Measurements from ENCODE around the gene RMI1.

RMI1 gene

DNA sequence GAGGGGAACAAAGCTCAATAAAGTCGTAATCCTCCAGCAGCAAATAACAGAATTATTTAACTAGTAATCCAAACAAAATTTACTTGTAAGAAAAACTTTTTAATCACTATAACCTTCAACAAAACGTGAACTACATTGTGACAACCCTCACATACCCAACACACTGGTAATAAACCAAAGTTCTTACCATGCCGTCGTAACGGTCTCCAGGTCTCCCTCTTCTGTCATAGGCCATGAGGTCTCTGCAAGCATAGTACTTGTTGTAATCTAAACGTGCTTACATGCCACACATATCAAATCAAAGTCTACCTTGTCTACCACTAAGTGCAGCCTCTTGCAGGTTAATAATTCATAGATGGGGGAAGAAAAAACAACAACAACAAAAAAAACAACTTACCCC is 9.1 kb upstream of the RMI1 start:
- no peak for DNase-seq

DNA sequence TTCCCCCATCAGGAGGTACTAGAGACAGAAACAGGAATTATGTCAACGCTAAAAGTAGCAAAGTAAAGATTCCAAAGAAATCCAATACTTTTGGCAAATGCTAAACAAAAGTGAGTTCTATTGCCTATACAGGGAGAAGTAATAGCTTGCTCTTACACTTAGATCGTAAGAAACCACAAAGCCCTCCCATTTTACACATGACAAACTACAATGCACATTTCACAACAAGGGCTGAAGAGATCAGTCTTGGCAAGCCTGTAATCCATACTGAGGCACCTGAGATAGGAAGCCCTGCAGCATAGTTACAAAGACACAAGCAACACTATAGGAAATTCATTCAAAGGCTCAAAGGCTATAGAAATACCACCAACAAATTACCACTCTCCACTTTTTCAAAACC is 8.3 kb upstream of the RMI1 start:
- DNase-seq, result no peak

DNA sequence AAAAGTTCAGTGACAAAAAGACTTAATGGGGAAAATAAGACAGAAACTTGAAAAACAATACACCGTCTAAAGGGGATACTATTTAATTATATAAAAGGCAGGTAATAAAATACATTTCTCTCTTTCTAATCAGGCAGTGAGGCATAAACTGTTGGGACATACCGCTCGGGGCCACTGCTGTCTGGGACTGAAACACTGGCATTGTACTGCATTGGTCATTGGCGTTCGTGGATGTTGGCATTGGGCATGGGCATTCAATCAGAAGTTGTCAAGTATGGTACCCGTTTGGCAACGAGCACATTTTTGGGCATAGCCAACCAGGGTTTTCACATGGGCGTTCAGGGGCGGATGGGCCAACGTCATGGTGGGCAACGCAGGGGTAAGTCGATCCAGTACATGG is 5.3 kb upstream of the RMI1 start:
- no peak for DNase-seq

DNA sequence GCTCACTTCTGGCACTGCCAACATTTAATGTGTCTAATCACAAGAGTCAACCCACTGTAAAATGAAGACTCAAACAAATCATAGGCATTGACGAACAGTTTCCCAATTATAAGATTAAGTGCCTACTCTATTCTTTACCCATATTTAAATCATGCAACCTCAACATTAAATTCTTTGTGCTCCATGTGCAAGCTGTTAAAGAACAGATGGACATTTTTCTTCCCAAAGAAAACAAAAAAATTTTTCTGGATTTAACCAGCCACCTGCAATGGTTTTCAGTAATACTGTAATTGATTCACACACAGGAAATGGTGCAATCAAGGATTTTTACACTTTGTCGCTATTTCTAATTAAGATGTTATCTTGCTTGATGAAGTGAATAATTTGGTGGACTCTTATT is 4.2 kb upstream of the RMI1 start:
- DNase-seq, result no peak

DNA sequence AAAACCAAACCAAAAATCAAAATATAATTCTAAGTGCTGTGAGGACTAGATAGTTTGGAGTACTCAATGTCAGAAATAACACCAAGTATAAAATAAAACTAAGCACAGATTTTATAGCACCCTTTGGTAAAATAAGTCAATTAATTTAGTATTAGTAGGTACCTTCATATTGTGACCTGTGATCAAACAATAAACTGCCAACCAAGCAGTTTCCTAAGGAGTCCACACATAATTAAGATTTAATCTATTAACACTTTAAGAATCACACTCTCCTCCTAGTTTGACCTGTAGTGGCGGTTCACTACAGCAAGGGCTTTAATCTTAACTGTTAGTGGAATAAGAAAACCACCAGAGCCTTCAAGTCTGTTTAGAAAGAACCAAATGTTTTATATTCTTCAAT is 3.4 kb upstream of the RMI1 start:
- DNase-seq, result no peak

DNA sequence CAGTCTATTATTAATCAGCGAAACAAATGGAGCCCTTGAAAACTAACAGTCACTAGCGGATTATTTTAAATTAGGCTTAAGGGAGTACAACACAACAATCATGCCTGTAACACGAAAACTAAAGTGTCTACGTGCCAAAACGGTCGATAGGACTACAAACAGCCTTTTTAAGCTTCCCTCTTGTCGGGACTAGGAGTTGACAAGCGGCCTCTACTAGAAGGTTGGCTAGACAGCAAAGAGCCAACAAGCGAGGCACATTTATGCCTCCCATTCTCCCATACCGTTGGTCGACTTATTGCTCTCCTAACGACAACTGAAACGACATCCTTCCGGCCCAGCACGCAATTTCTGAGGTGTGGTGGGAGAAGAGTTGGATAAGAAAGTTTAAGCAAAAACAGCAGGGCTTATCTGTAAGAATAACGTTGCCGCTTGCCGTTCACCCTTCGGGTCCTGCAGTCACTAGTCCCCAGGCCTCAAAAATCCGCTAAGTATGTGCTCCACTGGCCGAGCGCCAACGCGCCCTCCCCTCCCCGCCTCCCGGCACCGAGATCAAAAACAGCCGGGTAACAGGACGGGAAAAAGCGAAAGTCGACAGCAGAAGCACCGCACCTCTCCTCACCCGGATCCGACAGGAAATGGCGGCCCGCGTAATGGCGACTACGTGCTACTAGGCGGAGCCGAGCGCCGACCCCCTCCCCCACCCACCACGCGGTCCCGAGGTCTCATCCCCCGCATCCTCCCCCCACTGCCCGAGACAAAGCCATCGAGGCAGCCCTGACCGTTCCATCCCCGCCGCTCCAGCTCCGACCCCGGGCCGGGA is 1.4 kb upstream of the RMI1 start:
- peak; percentile 90 for DNase-seq

DNA sequence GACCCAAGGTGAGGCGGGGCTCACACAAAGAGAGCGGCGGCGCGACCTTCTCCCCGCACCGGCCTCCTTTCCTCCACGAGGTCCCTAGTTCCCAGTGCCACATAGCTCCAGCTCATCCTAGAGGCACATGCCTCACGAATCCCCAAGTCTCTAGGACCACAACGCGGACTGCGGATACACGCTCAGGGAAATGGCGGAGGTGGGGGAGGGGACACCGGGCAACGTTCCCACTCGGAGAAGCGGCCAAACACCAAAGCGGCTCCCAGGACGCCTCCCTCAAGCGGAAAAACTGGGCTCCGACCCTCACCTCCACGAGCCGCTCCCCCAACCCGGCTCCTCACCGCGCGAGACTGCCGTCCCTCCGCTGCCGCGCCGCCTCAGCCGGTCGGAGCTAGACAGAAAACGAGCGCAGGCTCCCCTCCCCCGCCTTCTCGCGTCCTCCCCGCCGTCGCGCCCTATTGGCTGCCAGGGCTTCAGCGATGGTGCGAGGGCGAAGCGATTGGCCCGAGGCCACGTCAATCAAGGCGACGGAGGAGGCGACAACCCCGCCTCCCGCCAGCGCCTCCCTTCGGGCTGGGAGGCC is 702 bp upstream of the RMI1 start, which contains the start of gene HNRNPK:
HNRNPK (minus strand) TSS at position 404 of the 583 bp plus-strand sequence. CDS start 1,963 bp downstream, outside the sequence.
- peak; percentile 99 for DNase-seq

DNA sequence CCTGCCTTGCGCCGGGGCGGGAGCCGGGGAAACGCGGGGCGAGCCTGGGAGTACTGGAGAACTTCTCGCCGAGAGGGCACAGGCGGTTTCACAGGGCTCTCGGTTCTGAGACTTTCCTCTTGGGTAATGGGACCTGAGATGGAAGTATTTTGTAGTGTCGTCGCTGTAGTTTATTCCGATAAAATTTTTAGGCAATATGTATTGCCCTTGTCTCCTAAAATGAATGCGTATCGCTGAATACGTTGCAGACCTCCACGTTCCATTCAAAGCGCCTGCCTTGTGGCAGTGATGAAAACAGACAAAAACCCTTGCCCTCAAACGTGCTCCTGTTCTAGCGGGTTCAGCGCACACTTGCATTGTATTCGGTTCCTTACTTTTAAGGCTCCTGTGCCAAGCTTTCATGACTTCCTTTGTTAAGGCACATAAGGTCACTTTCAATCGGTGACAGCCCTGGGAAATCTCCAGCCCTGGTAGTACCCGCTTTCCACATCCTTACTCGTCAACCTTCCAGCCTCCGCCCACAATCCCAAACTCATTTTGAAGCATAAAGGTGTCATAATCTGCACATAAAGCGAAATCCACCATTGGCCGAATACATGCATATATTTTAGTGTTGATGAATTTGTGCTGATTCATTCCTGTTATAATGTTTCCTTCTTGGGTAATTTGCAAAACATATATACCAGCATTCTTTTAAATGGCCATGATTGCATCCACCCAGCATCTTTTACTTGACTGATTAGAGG is 694 bp downstream of the RMI1 start:
- peak; percentile 26 for DNase-seq

DNA sequence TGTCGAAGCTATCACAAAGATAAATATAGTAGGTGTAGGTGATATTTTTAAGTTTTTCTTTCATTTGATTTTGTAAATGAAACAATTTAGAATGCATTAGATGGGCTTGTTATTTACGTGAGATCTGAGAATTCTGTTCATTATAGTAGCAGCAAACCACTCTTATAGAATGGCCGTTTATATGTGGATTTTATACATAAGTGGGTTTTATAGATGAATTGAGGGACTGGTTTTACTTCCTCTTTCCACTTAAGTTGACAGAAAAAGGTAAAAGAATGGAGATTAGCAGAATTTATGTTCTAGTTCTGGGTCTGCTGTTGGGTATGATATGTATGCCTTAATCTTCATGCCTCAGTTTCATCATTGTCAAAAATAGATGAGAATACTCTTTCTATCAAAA is 5.6 kb downstream of the RMI1 start:
- DNase-seq, result no peak

DNA sequence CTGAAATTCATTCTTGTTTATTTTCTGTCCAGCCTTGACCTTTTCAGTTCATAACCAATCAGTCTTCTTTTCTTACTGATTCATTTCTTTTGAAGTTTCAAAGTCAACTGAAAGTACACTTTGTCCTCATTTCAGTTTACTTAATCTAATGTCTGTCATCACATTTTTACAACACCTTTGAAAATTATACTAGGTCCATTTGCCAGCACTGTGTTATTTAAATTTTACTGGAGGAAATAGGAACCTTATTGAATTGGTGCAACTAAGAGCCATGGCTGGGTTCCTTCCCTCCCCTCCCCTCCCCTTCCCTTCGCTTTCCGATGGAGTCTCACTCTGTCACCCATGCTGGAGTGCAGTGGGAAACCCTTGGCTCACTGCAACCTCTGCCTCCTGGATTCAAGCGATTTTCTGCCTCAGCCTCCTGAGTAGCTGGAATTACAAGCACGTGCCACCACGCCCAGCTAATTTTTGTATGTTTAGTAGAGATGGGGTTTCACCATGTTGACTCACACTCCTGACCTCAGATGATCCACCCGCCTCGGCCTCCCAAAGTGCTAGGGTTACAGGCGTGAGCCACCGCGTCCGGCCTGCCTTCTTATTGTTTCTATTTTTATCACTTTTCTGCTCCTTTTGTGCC is 6.3 kb downstream of the RMI1 start:
- DNase-seq, result no peak

DNA sequence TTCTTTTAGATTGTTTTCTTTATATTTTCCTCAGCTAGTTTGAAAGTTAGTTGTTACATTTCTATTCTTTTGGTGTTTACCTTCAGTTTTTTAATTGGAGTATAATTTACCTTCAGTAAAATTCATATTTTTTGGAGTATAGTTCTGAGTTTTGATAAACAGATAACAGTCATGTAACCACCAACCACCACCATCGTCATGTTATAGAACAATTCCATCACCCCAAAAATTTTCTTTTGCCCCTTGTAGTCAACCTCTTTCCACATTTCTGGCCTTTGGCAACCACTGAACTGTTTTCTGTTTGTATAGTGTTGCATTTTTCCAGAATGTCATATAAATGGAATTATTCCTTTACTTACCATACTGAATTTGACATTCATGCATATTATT is 6.8 kb downstream of the RMI1 start:
- no peak for DNase-seq

DNA sequence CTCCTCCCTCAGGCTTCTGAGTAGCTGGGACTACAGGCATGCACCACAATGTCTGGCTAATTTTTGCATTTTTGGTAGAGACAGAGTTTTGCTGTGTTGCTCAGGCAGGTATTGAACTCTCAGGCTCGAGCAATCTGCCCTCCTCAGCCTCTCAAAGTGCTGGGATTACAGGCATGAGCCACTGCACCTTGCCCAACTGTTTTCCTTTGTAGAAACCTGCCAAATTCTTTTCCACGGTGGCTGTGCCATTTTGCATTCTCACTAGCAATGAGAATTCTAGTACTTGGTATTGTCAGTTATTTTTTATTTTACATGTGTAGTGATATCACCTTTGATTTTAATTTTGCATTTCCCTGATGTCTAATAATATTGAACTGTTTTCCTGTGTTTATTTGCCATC is 7.8 kb downstream of the RMI1 start:
- no peak for DNase-seq

DNA sequence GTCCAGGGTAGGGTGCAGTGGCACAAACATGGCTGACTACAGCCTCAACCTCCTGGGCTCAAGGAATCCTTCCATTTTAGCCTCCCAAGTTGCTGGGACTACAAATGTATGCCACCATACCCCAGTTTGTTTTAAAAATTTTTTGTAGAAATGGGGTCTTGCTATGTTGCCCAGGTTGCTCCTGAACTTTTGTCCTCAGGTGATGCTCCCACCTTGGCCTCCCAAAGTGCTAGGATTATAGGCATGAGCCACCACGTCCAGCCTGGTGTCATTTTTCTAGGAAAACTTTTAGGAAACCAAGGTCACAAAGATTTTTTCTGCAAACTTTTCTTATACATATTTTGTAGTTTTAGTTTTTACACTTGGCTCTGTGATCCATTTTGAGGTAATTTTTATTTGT is 10.8 kb downstream of the RMI1 start:
- no peak for DNase-seq

DNA sequence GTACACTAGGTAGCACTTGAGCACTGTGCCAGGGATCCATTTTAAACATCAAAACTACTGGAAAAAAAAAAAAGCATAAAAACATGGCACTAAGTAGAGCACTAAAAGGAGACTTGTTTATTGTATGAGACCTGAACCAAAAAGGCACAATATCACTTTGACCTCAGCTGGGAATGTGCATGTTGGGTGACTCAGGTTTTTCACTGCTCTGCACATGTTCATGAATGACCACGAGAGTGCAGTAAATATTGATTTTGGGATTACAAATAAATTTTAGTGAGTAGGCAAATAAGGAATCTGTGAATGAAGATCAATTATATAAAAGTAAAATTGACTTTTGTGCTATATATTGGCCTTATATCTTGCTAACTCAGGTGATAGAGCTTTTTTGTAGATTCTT is 11.8 kb downstream of the RMI1 start:
- no peak for DNase-seq

DNA sequence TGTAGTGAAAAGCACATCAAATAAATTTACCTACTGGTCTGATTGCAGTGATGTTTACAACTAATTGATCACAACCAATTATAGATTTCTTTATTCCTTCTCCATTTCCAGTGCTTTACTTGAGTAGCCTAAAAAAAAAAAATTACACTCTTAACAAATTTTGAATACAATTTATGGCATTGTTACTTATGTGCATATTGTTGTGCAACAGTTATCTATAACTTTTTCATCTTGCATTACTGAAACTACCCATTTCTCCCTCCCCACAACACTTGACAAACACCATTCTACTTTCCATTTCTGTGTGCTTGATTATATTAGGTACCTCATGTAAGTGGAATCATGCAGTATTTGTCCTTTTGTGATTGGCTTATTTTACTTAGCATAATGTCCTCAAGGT is 12.3 kb downstream of the RMI1 start:
- no peak for DNase-seq

DNA sequence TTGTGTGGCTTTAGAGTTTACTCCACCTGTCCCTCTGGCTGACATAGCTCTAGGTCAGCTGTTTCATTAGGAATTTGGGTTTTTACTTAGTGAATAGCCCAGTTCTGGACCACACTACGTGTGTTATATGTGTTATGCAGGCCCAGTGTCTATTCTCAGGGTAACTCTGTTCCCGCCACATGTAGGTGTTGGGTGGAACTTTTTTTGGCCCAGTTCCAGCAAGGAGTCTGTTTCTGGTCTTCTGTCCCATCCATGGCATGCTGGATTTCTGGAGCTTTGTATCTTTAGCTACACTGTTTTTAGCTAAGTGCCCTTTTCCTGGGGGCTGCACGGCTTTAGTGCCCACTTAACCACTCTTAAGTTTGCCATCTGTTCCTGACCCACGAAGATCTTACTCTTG is 15.5 kb downstream of the RMI1 start:
- no peak for DNase-seq

DNA sequence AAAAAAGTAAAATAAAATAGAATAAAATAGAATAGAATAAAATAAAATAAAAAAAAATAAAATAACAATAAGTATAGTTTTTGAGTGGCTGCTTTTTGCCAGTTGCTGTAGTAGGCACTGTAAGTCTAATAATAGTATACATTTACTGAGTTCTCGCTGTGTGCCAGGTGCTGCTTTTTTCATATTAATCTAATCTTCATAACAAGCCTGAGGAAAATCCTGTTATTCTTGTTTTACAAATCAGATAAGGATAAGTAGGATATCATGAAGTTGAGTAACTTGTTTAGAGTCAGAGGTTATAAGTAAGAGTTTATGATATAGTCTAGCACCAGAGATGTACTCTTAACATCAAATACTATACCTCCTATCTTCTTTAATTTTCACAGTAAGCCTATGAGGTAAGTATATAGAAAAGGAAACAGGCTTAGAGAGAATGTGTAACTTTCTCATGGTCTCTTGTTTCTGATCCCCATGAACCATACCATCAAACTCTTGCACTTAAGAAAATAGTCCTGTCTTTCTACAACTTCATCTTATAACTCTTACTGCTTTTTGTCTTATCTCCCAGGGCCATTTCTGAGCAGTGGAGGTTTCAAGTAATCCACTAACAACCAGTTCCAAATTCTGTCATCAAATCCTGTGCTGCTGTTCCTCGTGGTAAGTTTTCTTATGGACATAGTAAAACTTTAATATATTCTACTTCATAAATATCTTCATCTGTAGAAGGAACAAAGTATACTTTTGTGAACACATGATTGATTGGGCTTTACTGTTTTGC is 18.7 kb downstream of the RMI1 start:
- no peak for DNase-seq

DNA sequence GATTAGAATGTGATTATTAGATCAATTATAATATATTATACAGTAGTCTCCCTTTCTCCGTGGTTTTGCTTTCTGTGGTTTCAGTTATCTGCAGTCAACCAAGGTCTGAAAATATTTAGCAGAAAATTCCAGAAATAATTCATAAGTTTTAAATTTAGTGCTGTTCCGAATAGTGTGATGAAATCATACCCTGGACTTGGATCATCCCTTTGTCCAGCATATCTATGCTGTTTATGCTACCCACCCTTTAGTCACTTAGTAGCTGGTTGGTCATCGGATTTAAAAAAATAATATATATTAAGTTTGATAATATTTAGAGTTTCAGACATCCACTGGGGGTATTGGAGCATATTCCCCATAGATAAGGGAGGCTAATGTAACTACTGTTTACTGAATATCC is 19.6 kb downstream of the RMI1 start:
- DNase-seq, result no peak

DNA sequence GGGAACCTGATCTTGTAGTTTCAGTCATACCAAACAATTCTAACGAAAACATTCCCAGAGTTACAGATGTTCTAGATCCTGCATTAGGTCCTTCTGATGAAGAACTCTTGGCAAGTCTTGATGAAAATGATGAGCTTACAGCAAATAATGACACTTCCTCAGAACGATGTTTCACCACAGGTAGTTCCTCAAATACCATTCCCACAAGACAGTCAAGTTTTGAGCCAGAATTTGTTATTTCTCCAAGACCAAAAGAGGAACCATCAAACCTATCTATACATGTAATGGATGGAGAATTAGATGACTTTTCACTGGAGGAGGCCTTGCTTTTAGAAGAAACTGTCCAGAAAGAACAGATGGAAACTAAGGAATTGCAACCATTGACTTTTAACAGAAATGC is 21.0 kb downstream of the RMI1 start:
- no peak for DNase-seq

DNA sequence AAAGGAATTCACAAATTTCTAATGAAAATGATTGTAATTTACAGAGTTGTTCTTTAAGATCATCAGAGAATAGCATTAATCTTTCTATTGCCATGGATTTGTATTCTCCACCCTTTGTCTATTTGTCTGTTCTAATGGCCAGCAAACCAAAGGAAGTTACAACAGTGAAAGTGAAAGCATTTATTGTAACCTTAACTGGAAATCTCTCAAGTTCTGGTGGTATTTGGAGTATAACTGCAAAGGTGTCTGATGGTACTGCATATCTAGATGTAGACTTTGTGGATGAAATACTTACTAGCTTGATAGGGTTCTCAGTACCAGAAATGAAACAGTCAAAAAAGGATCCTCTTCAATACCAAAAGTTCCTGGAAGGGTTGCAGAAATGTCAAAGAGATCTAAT is 21.7 kb downstream of the RMI1 start:
- no peak for DNase-seq

DNA sequence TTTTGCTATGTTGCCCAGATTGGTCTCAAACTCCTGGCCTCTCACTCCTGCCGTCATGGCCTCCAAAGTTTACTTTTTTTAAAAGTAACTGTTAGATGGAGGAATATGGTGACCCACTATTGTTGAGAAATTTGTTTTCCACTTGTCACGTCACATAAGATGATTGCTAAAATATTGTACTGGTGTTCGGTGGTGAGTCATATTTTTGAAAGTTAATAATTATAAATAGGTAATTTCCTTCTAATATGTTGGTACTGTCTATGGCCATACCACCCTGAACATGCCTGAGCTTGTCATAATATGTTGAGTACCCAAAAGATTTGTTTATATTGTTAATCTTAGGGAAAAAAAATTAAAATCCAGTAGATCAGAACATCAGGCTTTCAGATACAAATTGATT is 22.6 kb downstream of the RMI1 start:
- DNase-seq, result no peak

DNA sequence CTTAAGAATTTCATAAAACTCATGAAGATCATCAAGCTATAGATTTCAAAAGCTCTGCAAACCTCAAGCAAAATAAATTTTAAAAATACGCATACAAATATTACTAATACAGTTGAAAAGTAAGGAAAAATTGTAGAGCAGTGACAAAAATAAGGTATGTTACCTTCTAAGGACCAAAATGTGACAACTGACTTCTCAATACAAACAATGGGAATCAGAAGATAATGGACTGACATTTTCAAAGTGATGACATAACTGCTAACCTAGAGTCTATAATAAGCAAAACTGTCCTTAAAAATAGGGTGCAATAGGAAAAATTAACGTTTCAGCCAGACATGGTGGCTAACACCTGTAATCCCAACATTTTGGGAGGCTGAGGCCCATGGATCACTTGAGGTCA is 27.1 kb downstream of the RMI1 start:
- DNase-seq, result no peak

DNA sequence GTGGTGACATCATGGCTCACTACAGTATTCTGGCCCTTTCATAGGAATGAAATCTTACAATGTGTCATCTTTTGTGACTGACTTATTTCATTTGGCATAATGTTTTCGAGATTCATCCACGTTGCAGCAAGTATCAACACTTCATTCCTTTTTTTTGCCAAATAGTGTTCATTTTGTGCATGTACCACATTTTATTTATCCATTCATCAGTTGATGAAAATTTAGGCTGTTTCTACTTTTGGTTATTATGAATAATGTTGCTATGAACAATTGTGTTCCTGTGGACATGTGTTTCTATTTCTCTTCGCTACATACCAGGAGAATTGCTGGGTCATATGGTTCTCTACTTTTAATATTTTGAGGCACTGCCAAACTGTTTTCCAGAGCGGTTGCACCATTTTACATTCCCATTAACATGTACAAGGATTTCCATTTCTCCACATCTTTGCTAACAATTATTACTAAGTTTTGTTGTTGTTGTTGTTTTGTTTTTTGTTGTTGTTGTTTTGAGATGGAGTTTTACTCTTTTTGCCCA is 43.5 kb downstream of the RMI1 start:
- DNase-seq, result no peak

All from CD4-positive, alpha-beta T cell treated with Interleukin-17A for 4 hours (primary cell).